Karpas-422 (cell line): ENCODE results near the gene CCDC9. TPM values are rescaled to one million over a fixed set of nuclear protein-coding genes. Genes with fewer than 3 reads are reported as not detected.

Experiments
- DNase-seq: peaks from one replicate; pipeline ENCODE4 v3.0.0-alpha.2; 2015
- H2AFZ ChIP-seq: fragments of 200-600 bp; sonication (generic); 2 replicates; pipeline ENCODE4 v1.6.1; 2014; ENCODE audit warnings: antibody characterized with exemption, low read length, mixed read lengths
- H3K27ac ChIP-seq: fragments of 200-600 bp; sonication (generic); 2 replicates; pipeline ENCODE4 v1.5.1; 2014; ENCODE audit warnings: mild to moderate bottlenecking, low read length, moderate library complexity
- H3K27me3 ChIP-seq: fragments of 200-600 bp; sonication (generic); 2 replicates; pipeline ENCODE4 v1.6.1; 2014; ENCODE audit warnings: low read length, mixed read lengths
- H3K36me3 ChIP-seq: fragments of 200-600 bp; sonication (generic); 2 replicates; pipeline ENCODE4 v1.6.1; 2014; ENCODE audit warnings: low read length, mixed read lengths; ENCODE audit not compliant: insufficient read depth
- H3K4me1 ChIP-seq: fragments of 200-600 bp; sonication (generic); 2 replicates; pipeline ENCODE4 v1.6.1; 2014; ENCODE audit warnings: mild to moderate bottlenecking, low read length, mixed read lengths
- H3K4me2 ChIP-seq: fragments of 200-600 bp; sonication (generic); 2 replicates; pipeline ENCODE4 v1.6.1; 2014; ENCODE audit warnings: low read length, low read depth, mild to moderate bottlenecking; ENCODE audit not compliant: poor library complexity, severe bottlenecking
- H3K4me3 ChIP-seq: fragments of 200-600 bp; sonication (generic); 2 replicates; pipeline ENCODE4 v1.5.1; 2014; ENCODE audit warnings: mild to moderate bottlenecking, antibody characterized with exemption, low read length, mixed read lengths
- H3K79me2 ChIP-seq: fragments of 200-600 bp; sonication (generic); 2 replicates; pipeline ENCODE4 v1.6.1; 2014; ENCODE audit warnings: mild to moderate bottlenecking, low read length, mixed read lengths
- H3K9ac ChIP-seq: fragments of 200-600 bp; sonication (generic); 2 replicates; pipeline ENCODE4 v1.6.0; 2014; ENCODE audit warnings: low read length
- H3K9me2 ChIP-seq: fragments of 200-600 bp; sonication (generic), shearing (Covaris generic); replicated peaks from 2 replicates; pipeline ENCODE4 v1.6.0; 2014; ENCODE audit warnings: mild to moderate bottlenecking, low read length, moderate library complexity; ENCODE audit not compliant: insufficient read depth
- H3K9me3 ChIP-seq: fragments of 300-700, 200-600 bp; sonication (generic); 2 replicates; pipeline ENCODE4 v1.6.1; 2014; ENCODE audit warnings: low read length, mixed read lengths
- H4K20me1 ChIP-seq: fragments of 200-600 bp; sonication (generic); 2 replicates; pipeline ENCODE4 v1.6.1; 2014; ENCODE audit warnings: mild to moderate bottlenecking, antibody characterized with exemption, low read length, low read depth; ENCODE audit not compliant: insufficient read depth
- total RNA-seq: library from RNA; depleted of rRNA; stranded (reverse); fragments of >200 nt; shearing (Covaris generic); gene quantifications from 2 replicates; pipeline ENCODE4 v1.2.3, GENCODE V29; 2014; ENCODE audit warnings: low replicate concordance

Gene CCDC9
- total RNA-seq, 1 experiment from 2014 or later = 2.2 TPM

- Histone ChIP-seq H3K36me3 (no peaks in the 10 kb centered on the region), H3K79me2 (no peaks in the 10 kb centered on the region), H2AFZ (peak overlapping the region; percentile 73; the same call in 1 of the 2 replicates), H3K27me3 (no peaks in the 10 kb centered on the region), H3K4me2 (peak overlapping the region; percentile 85), H4K20me1 (no peaks in the 10 kb centered on the region), H3K9me2 (no peaks in the 10 kb centered on the region), H3K4me1 (peaks cover 42% of the 10 kb centered on the region), H3K9me3 (no peaks in the 10 kb centered on the region), H3K4me3 (peak overlapping the region; percentile 64), H3K27ac (peak overlapping the region; percentile 44), H3K9ac (peak overlapping the region; percentile 75)
- DNase-seq = peak; percentile 95
Measured at GRCh38 chr19:47225746-47226425, 30.4 kb upstream of the CCDC9 start.

DNA sequence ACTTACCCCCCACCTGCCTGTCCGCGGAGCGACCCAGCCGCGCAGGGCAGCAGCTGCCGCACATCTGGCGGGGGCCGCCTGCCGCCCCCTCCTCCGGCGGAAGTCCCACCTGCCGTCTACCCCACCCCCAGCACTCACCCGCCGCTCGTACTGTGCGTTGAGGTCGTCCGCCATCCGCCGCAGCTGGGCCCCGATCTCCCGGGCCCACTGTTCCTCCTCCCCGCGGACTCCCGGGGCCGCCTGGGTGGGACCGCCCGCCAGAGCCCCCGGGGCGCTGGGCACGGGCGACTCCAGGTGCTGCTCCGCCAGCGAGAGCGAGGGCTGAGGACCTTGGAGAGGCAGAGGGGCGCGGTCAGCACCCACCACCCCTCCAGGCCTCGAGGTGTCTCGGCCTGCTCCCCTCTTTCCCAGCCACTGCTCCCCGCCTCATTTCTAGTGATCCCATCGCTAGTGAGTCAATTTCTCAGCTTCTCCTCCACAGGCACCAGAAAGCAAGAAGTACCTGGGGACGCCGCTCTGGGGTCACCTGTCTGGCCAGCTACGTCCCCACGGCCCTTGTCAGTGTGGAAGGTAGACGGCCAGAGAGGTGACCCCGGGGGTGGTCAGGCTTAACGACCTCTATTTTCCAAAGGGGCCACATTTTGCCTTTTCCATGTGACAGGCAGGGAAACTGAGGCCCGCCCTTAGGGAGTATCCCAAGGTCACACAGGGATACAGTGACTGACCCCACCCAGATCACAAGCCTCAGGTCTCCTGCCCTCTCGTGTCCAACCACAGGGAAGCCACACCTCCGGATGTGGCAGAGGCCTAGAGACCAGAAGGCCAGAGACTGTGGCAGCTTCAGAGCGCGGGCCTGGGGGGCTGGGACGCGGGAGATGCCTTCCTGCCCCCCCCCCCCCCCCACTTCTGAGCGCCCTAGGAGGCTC, 29.6 kb upstream of the CCDC9 start:
- peak overlapping the region; percentile 85 for H3K4me2 ChIP-seq
- no peaks in the 10 kb centered on the region for H4K20me1 ChIP-seq
- H3K4me1 ChIP-seq = peaks cover 48% of the 10 kb centered on the region
- H2AFZ ChIP-seq = no peak overlapping the region
- peak overlapping the region; percentile 75 for H3K9ac ChIP-seq
- H3K9me3 ChIP-seq = no peaks in the 10 kb centered on the region
- H3K27me3 ChIP-seq = 0 out of 2 replicates have a peak, but pooled peaks cover 2% of the 10 kb centered on the region
- no peaks in the 10 kb centered on the region for H3K36me3 ChIP-seq
- peak overlapping the region; percentile 64 for H3K4me3 ChIP-seq
- H3K79me2 ChIP-seq = no peaks in the 10 kb centered on the region
- peak; percentile 81 for DNase-seq
- peak overlapping the region; percentile 44 for H3K27ac ChIP-seq
- H3K9me2 ChIP-seq = no peaks in the 10 kb centered on the region

DNA sequence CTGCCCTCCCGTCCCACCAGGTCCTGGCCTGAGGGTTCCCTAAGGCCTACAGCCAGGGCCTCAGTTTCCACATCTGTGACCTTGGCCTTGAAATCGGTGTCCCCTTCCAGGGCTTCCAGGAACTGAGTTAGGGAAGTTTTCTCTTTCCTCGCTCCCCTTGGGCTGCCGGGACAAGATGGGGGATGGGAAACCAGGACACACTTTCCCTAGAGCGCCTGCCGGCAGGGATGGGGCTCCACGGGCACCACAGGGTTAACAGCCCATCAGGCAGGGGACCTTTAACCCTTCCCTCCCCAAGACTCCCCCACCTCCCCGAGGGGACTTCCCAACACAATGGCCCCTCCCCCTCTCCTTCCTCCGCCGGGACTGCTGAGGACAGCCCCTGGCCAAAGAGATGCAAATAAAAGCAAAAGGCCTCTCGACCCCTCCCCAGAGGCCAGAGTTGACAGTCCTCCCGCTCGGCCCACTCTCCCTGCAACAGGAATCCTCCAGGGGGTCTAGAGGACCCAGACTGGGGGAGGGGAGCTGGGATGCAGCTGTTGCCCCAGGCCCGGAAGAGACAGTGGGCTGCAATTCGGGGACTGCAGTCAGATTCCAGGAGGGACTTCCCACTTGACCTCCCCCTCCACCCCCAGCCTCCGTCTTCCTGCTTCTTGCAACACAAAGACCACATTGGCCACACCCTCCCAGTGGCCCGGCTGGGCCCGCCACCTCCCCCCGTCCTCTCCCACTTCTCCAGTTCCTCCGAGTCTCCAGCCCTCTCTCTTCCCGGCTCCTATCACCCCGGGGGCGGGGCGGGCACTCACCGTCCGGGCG, 28.8 kb upstream of the CCDC9 start:
- Histone ChIP-seq H3K9ac (peak overlapping the region; percentile 75), H3K36me3 (no peaks in the 10 kb centered on the region)
- DNase-seq = peak; percentile 63

GRCh38 chr19:47228168-47228936, 28.0 kb upstream of the CCDC9 start:
- H3K9ac ChIP-seq = peak overlapping the region; percentile 75
- H3K9me2 ChIP-seq = no peaks in the 10 kb centered on the region
- DNase-seq = peak; percentile 59
- 0 out of 2 replicates have a peak, but pooled peaks cover 2% of the 10 kb centered on the region for H3K27me3 ChIP-seq
- no peaks in the 10 kb centered on the region for H3K9me3 ChIP-seq
- peak overlapping the region; percentile 64; the same call in 1 of the 2 replicates for H3K4me3 ChIP-seq
- H3K27ac ChIP-seq = no peak overlapping the region
- no peaks in the 10 kb centered on the region for H4K20me1 ChIP-seq
- peak overlapping the region; percentile 85 for H3K4me2 ChIP-seq
- H3K36me3 ChIP-seq = no peaks in the 10 kb centered on the region
- no peaks in the 10 kb centered on the region for H3K79me2 ChIP-seq
- H3K4me1 ChIP-seq = peaks cover 49% of the 10 kb centered on the region
- no peak overlapping the region for H2AFZ ChIP-seq

More for the DNA sequence above, 28.8 kb upstream of the CCDC9 start:
- Histone ChIP-seq H3K4me2 (peak overlapping the region; percentile 85), H3K27ac (no peak overlapping the region), H2AFZ (no peak overlapping the region), H3K9me3 (no peaks in the 10 kb centered on the region), H3K27me3 (0 out of 2 replicates have a peak, but pooled peaks cover 2% of the 10 kb centered on the region), H3K79me2 (no peaks in the 10 kb centered on the region), H3K4me3 (peak overlapping the region; percentile 64), H4K20me1 (no peaks in the 10 kb centered on the region), H3K4me1 (peaks cover 49% of the 10 kb centered on the region), H3K9me2 (no peaks in the 10 kb centered on the region)

GRCh38 chr19:47228937-47229675, 27.2 kb upstream of the CCDC9 start:
- H3K27ac ChIP-seq = no peak overlapping the region
- DNase-seq = no peak
- H3K27me3 ChIP-seq = 0 out of 2 replicates have a peak, but pooled peaks cover 2% of the 10 kb centered on the region
- H2AFZ ChIP-seq = no peak overlapping the region
- H3K79me2 ChIP-seq = no peaks in the 10 kb centered on the region
- H3K4me1 ChIP-seq = peaks cover 49% of the 10 kb centered on the region
- peak overlapping the region; percentile 64; the same call in 1 of the 2 replicates for H3K4me3 ChIP-seq
- H3K9me2 ChIP-seq = no peaks in the 10 kb centered on the region
- no peaks in the 10 kb centered on the region for H3K9me3 ChIP-seq
- H3K4me2 ChIP-seq = peak overlapping the region; percentile 97
- H3K9ac ChIP-seq = peak overlapping the region; percentile 75; the same call in 1 of the 2 replicates
- H4K20me1 ChIP-seq = no peaks in the 10 kb centered on the region
- no peaks in the 10 kb centered on the region for H3K36me3 ChIP-seq

GRCh38 chr19:47229676-47230053, 26.7 kb upstream of the CCDC9 start:
- peak overlapping the region; percentile 97 for H3K4me2 ChIP-seq
- peak; percentile 63 for DNase-seq
- H3K27me3 ChIP-seq = 0 out of 2 replicates have a peak, but pooled peaks cover 2% of the 10 kb centered on the region
- H2AFZ ChIP-seq = no peak overlapping the region
- no peaks in the 10 kb centered on the region for H4K20me1 ChIP-seq
- no peaks in the 10 kb centered on the region for H3K9me2 ChIP-seq
- H3K4me3 ChIP-seq = peak overlapping the region; percentile 64
- peaks cover 49% of the 10 kb centered on the region for H3K4me1 ChIP-seq
- no peak overlapping the region for H3K27ac ChIP-seq
- H3K36me3 ChIP-seq = no peaks in the 10 kb centered on the region
- no peaks in the 10 kb centered on the region for H3K9me3 ChIP-seq
- peak overlapping the region; percentile 75 for H3K9ac ChIP-seq
- H3K79me2 ChIP-seq = no peaks in the 10 kb centered on the region
